Measurements from ENCODE around the gene RNGTT.
"Not testable (repeated sequence)": the region's sequence is repeated elsewhere in the genome, so short reads cannot be mapped to it uniquely, and the experiment has no call there.

The RNGTT gene

DNA sequence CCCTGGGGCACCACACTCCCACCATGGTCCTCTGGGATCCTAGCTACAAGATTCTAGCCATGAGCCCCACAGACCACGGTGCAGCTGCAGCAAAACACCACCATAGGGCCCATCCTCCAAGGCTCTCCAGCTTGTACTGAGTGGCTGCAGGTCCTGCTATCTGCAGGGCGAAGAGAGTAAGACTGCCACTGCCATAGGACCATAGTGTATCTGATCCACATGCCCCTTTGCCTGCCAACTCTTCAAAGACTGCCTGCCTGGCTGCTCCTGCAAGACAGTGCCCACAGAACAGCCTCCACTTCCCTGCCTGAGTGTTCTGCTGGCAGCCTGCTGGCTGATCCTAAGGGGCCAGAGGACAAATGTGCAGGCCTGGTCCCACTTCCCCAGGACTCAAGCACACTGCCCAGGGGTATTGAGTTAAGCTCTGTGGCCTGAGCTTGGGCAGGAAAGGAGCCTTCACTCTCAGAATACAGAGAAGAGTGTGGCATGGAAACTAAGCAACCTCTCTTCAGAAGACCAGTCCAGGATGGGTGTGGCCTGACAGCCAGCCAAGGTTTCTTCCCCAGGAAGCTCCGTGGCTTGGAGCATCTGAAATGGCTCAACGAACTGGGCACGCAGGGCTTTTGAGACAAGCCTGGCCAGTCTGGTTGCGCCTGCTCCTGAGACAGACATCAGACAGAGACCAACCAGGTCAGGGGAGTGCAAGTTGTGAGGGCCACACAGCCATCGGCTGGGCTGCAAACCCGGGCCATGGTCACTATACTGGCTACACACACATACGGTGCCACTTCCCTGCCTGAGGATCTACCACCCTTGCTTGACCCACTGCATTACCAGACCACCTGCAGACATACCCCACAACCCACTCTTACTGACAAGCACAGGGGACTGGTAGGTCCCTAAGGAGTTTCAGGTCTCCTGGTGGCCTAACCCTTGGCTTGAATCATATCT lies 54.5 kb downstream of the RNGTT start:
- DNase-seq: no peak

DNA sequence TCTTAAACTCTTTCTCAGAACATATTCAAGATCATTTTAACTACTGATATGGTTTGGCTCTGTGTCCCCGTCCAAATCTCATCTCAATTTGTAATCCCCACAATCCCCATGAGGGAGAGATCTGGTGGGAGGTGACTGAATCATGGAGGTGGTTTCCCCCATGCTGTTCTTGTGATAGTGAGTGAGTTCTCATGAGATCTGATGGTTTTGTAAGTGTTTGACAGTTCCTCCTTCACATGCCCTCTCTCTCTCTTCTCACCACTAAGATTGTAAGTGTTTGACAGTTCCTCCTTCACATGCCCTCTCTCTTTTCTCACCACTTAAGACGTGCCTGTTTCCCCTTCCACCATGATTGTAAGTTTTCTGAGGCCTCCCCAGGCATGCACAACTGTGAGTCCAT lies 56.3 kb downstream of the RNGTT start:
- not testable (repeated sequence) for DNase-seq

DNA sequence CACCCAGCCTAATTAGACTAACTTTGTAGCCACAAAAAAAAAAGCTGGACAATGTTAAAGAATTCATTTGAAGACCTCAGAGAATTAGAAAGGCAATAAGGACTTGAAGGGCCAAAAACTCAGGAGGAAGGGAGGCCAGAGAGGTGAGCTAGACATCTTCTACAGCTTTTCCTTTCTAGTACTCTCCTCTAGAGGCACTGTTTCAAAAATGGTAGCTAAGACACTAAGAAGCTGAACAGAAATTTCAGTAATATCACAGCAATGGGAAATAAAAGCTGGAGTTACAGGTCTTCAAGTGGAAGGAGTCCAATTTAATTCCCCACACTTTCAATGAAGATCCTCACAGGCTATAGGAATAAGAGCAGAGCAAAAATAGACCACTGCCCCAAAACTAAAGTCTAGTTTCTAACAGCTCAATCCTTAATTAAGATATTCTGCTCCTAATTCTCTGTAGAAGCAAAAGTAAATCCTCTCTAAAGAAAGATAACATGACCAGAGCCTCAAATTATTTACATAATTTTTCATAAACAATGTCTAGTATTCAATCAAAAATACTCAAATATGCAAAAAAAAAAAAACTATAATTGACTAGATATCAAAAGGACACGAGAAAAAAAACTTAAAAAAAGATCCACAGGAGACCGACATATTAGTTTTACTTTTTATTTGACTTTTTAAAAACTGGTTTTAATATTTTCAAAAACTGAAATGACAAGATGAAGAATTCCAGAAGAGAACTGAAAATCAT lies 63.7 kb downstream of the RNGTT start:
- DNase-seq: no peak

DNA sequence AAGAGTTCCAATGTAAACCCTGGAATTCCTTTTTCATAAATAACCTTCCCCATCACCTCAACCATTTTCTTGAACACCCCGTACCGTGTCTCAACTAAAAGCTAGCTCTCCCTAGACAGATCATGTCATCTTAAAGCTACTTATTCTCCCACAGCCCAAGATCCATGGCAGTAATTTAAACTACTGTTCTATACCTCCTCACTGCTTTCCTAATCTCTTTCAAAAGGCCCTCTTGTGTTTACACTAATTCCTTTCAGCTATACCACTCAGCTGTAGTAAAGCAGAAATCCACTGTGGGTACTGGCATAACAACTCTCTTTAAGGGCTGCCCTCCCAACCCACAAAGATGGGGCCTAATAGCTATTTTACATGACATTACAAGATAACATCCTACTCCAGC lies 67.5 kb downstream of the RNGTT start:
- no peak for DNase-seq

DNA sequence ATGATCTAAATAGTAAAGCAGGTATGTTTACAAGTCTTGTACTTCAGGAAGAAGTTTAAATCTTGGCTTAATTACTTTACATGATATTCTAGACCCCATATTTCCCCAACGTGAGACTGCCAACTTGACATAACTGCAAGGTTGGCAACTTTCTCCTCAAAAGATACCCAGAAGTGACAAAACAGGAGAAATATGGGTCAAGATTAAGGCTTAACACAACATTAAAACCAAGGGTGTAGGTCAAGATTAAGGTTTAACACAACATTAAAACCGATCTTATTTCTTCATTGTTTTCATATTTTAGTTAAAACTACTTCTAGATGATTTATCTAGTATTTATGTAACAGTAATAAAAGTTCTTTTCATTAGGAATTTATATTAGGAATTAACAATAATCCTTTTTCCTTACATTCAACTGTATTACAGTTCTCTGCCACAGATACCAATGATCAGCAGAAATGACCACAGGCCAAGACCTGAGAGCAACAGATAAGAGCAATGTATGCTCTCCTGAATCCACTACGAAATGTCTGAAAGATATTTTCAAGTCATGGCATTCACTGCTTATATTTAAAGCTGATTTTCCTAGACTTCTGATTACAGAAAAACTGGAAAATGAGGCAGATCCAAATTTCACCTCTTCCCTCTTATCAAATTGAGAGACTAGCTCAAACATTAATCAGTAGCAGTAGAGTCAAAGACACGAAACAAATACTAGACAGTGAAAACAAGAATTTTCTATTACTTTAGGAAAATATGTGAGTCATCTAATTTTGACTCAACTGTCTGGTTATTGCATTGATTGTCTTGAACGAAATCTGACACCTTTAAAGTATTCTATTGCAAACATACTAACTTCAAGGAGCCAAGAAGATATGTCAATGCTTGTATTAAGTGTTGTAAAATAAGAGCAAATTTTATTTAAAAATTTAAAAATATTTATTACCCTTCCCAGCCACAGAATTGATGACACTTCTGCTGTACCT lies 72.3 kb downstream of the RNGTT start:
- no peak for DNase-seq

DNA sequence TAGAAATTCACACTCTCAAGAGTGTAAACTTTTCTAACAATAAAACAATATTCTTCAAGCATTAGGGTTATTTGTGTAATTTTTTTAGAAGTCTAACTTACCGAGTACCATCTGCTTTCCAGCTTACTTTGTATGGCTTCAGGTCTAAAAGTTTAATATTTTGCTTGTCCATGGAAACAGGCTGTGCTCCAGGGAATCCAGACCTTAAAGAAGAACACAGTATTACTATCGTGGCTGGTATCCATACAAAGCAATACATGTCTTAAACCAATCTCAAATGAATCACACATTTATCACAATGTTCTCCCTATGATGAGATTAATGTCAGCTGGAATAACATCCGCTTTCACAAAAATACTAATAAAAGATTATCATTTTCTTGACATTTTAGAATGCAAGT lies 73.0 kb downstream of the RNGTT start:
- DNase-seq: no peak

DNA sequence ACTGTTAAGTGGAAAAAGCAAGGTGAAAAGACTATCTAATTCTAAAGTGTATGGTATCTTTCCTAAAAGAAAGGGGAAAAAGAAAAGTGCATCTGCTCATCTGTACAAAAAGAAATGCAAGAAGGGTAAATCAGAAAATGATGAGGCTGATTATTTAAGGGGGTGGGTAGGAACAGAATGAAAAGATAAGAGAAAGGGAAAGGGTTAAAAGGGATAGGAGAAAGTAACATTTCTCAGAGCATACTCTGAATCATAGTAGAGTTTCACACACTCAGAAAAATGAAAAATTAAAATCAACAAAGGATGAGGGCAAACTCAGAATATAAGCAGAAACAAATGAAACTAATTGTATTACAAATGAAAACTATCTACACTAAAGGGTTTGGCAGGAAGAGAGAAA lies 79.1 kb downstream of the RNGTT start:
- no peak for DNase-seq

DNA sequence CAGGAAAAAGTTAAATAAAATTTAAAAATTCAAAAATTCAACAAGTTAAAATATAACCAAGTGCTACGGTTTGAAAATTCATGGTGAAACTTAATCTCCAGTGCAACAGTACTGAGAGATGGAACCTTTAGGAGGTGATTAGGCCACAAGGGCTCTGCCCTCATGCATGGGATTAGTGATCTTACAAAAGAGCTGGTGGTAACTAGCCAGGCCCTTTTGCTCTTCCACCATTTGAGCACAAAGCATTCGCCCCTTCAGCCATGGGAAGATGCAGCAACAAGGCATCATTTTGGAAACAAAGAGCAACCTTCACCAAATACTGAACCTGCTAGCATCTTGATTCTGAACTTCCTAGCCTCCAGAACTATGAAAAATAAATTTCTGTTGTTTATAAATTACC lies 80.9 kb downstream of the RNGTT start:
- no peak for DNase-seq

DNA sequence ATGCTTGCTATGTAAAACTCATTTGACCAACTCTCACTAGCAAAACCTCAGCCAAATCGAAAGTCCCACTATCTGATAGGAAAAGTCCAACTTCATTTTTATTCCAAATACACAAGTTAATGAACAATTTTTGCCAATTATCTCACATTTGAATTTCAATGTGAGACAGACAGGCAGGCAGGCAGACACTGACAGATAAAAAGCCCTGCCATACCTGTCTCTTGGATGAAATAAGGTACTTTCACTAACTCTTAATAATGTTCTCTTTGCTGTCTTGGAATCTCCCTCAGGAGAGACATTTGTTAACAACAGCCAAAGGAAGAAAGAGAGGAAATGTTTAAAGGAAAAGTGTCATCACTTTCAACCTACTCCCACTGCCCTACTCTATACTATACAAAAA lies 82.0 kb downstream of the RNGTT start:
- DNase-seq: no peak

DNA sequence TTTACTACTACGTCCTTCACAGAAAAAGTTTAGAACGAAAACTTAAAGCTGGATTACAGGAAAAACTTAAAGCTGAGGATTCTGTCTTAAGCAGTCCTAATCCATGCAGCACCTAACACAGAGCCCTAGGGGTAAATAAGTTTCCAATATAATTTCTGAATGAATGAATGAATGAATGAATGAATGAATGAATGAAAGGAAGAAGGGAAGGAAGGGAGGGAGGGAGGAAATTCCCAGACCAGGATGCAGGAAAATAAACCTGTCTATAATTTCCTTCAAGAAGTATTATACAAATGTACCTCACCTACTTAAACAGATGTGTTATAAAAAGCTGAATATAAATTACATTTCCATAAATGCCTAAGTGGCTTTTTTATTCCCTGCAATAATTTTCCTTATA lies 83.4 kb downstream of the RNGTT start:
- no peak for DNase-seq

DNA sequence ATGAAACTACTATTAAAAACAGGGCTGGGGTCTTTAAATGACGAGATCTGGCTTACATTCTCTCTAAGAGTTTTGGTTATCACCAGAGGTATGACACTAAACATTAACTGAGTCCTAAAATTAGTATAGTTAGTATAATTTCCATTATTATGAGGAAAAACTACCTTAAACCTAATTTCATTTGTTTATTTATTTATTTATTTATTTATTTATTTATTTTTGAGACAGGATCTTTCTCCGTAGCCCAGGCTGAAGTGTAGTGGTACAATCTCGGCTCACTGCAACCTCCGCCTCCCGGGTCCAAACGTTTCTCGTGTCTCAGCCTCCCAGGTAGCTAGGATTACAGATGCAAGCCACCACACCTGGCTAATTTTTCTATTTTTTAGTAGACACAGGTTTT lies 85.5 kb downstream of the RNGTT start:
- no peak for DNase-seq

DNA sequence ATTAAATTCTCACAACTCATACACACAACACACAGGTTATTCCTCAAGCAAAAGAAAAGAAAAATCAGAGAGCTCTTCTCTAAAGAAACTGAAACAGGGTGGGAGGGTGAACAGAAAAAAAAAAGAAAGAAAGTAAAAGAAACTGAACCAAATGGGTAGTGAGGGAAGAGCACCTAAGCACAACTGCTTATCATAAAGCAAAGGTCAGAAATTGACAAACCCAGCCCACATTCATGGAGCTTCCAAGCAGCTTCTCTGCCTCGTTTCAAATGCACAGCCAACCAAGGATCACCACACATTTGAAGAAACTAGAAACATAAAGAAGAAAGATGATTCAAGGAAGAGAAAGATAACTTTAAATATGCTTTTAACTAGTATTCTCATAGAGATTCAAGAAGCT lies 90.5 kb downstream of the RNGTT start:
- no peak for DNase-seq

DNA sequence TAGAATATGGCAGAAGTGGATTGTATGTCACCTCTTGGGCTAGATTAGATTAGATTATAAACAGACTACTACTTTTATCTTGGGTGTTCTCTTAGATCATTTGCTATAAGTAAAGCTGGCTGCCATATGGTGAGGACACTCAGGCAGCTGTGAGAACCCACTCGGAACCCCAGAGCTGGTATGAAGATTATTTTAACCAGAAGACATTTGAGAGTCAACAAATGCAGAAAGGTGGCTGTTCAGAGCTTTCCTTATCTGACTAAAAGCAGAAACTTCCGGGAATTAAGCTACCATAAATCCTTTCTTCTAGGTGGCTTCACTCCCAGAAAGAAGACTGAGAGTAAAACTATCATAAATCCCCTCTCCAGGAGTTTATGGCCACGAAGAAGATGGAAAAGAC lies 91.9 kb downstream of the RNGTT start:
- no peak for DNase-seq

DNA sequence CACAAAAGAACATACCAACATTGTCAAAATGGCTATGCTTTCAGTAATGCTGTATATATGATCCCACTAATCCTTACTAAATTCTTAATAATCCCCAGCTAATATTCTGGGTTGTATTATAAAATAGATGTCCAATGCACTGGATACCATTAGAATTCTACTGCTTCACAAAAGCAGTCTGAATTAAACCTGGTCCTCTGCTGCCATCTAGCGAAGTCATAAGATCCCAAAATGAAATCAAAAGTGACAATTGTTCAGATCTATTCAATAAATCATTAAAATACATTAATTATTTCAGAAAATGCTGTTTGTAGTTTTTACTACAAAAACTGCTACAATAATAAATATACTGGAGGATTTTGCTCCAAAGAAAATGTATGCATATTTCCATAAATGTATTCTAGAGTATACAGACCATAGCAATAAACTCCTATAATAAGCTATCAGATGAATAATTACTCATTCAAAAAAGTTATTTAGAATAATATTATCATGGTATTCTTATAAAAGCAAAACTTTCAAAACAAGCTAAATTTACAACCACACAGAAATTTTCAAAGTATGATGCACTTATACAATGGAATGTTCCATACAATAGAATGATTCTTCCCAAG lies 92.6 kb downstream of the RNGTT start:
- peak; percentile 49 for DNase-seq

DNA sequence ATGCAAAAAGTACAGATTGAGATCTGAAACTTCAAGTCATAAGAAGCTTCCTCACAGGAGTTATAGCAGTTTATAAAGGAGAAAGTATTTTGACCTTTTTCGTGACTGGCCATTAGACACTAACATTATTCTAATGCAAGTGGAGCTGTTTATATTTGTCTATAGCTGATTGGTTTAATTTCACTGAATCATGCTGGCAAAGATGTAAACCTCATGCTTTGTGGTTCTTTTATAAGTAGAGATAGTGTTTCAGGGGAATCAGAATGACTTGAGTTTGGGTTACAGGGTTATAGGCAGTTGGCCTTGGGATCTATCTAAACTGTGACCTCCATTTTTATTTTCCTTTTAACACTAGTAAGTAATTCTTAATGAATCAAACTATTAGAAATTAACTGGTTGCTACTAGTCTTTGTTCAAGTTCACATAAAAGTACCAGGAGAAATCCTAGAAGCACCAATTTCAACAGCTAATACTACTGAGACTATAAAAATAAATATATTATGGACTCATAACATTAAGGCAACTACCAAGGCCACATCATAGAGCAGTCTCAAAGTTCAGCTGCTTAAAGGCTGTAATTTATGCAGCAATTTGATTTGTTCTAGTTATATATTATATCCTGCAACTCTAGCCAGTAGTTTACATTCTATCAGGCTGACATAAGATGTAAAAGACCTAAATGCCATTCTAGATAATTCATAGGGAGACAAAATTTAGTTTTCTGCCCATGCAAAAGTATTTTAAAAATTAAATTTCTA lies 94.0 kb downstream of the RNGTT start:
- DNase-seq: no peak

DNA sequence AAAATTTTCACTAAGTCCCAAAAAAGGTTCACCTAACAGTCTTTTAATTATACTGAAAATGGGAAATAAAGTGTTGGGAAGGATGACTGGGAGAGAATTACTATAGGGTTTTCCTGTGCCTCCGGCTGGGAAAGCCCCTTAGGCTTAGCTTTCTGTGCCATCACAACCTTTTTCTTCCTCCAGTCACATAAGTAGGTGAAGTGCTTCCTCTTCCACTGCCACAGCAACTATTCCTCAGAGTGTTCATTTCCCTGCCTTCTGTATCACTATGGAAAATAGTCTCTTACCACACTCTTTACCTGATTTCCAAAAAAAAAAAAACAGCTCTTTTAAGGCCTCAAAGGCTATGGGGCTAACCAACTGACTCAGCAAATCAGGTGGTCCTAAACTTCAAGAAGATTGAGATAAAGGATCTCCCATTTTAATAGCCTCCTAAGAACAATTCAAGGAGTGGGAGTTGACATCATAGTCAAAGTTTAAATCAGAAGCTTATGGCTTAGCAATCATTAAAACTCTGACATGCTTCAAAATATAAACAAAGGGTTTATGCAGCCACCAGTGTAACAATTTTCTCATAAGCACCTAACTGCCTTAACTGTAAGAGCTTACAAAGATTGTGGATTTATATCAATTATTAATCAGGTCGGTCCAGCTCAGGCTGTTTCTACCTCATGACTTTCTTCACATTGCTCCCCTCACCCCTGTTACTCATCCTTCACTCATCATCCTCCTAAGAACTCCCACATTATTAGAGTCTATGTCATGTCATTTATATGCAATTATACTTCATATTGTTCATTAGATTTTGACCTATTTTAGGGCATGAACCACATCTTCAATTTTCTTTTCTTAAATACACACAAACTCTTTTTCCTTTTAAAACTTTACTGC lies 95.3 kb downstream of the RNGTT start:
- DNase-seq: no peak

DNA sequence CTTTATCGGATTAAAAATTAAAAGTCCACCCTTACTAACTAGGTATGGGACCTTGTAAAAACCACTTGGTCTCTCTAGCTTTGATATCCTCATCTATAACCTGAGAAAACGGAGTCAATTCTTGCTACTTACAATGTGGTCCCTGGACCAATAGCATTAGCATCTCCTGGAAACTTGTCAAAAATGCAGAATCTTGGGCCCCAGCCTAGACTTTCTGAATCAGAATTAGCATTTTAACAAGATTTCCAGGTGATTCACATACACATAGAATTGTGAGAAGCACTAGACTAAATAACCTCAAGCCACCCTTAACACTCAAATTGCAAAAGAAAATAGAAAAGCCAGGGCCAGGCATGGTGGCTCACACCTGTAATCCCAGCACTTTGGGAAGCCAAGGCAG lies 96.6 kb downstream of the RNGTT start:
- DNase-seq: no peak

DNA sequence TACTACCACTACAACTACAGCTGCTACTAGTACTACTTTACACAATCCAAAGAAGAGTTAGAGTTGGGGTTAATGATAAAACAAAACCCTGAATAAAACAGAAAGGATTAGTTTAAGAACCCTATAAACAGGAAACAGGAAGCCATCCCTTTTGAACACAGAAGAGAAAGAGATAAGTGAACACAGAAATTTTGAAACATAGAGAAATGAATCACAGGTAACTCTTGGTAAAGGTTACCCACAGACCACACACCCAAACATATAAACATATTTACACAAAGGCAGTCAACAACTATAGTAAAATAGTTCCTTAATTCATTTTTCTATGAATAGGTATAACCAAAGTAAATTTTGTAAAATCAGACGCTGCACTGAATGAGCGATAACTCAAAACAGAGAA lies 98.1 kb downstream of the RNGTT start:
- no peak for DNase-seq

DNA sequence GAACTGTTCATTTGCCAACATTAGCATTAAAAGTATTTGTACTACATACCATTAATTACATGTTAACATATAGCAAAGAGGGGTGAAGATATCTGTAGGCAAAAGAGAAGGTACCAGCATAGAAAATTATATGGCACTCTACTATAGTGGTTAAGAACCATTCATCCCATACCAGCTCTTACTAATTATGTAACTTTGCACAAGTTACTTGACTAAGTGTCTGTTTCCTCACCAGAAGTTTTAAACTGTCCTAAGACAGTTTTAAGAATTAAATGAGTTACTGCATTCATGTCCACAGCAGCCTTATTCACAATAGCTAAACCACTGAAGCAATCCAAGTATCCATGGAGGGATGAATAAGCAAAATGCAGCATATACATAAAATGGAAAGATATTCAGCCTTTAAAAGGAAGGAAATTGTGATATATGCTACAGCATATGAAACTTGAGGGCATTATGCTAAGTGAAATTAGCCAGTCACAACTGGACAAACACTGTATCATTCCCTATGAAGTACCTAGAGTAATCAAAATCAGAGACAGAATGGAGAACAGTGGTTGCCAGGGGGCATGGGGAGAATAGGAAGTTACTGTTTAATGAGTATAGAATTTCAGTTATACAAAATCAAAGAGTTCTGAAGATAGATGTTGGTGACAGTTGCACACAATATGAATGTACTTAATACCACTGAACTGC lies 98.9 kb downstream of the RNGTT start:
- DNase-seq: no peak

DNA sequence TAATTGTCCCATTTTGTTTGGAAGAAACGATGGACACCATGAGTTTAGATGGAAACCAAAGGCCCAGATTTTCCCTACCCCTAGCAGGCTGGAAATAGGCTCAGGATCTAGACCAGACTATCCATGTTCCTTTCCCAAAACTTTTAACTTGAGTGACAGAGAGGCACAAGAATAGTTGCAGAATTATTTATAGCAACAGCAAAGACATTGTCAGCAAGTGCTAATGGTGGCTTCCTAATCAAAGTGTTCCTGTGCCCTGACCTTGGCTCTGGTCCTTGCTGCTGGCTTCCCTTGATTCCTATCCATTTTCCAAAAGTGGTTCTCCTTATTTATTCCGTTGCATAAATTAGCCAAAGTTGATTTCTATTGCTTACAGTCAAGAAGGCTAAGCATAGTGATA lies 103.1 kb downstream of the RNGTT start:
- no peak for DNase-seq
